HS-27A (cell line): Measurements from ENCODE around the gene SYTL2.
A peak's percentile ranks its signal among the peaks of the same experiment; 100 is the strongest.

Experiments
- DNase-seq: peaks from one replicate; pipeline ENCODE4 v3.0.0-alpha.2; 2012; ENCODE audit warnings: low read depth, missing footprints

SYTL2 gene

GRCh38 chr11:85827748-85828639 is 17.1 kb upstream of the SYTL2 start:
- DNase-seq: peak; percentile 85

GRCh38 chr11:85826116-85826855 is 15.3 kb upstream of the SYTL2 start:
- no peak for DNase-seq

- no peak for DNase-seq
Measured at GRCh38 chr11:85825616-85826015, 14.7 kb upstream of the SYTL2 start.

GRCh38 chr11:85823816-85824215 is 12.9 kb upstream of the SYTL2 start:
- no peak for DNase-seq

GRCh38 chr11:85822814-85823213 is 11.9 kb upstream of the SYTL2 start:
- peak; percentile 63 for DNase-seq

- DNase-seq: no peak
Measured at GRCh38 chr11:85821636-85822035, 10.7 kb upstream of the SYTL2 start.

GRCh38 chr11:85819441-85819840 is 8.5 kb upstream of the SYTL2 start:
- no peak for DNase-seq

GRCh38 chr11:85815186-85815931 is 4.4 kb upstream of the SYTL2 start:
- DNase-seq: peak; percentile 69

- no peak for DNase-seq
Measured at GRCh38 chr11:85813721-85814120, 2.8 kb upstream of the SYTL2 start.

- no peak for DNase-seq
Measured at GRCh38 chr11:85811624-85812023, 683 bp upstream of the SYTL2 start.

GRCh38 chr11:85810521-85810870 is 445 bp downstream of the SYTL2 start:
- DNase-seq: no peak

- no peak for DNase-seq
Measured at GRCh38 chr11:85809863-85810262, 1.1 kb downstream of the SYTL2 start.

GRCh38 chr11:85809191-85809590 is 1.8 kb downstream of the SYTL2 start:
- no peak for DNase-seq

- no peak for DNase-seq
Measured at GRCh38 chr11:85806876-85807275, 4.1 kb downstream of the SYTL2 start.

GRCh38 chr11:85806016-85806415 is 4.9 kb downstream of the SYTL2 start:
- no peak for DNase-seq

- DNase-seq: no peak
Measured at GRCh38 chr11:85805387-85805786, 5.6 kb downstream of the SYTL2 start.

GRCh38 chr11:85803920-85804319 is 7.0 kb downstream of the SYTL2 start:
- DNase-seq: no peak

GRCh38 chr11:85803303-85803702 is 7.6 kb downstream of the SYTL2 start:
- DNase-seq: no peak

- no peak for DNase-seq
Measured at GRCh38 chr11:85801527-85801926, 9.4 kb downstream of the SYTL2 start.

GRCh38 chr11:85800595-85801342 is 10.2 kb downstream of the SYTL2 start:
- DNase-seq: no peak

GRCh38 chr11:85799142-85799541 is 11.8 kb downstream of the SYTL2 start:
- no peak for DNase-seq

GRCh38 chr11:85798361-85798760 is 12.6 kb downstream of the SYTL2 start:
- DNase-seq: no peak
